ENCODE results near the gene SAMM50.

GRCh38 chr22:44004104-44004460 lies 48.8 kb downstream of the SAMM50 start:
- TF ChIP-seq, protein P1, sequence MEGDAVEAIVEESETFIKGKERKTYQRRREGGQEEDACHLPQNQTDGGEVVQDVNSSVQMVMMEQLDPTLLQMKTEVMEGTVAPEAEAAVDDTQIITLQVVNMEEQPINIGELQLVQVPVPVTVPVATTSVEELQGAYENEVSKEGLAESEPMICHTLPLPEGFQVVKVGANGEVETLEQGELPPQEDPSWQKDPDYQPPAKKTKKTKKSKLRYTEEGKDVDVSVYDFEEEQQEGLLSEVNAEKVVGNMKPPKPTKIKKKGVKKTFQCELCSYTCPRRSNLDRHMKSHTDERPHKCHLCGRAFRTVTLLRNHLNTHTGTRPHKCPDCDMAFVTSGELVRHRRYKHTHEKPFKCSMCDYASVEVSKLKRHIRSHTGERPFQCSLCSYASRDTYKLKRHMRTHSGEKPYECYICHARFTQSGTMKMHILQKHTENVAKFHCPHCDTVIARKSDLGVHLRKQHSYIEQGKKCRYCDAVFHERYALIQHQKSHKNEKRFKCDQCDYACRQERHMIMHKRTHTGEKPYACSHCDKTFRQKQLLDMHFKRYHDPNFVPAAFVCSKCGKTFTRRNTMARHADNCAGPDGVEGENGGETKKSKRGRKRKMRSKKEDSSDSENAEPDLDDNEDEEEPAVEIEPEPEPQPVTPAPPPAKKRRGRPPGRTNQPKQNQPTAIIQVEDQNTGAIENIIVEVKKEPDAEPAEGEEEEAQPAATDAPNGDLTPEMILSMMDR (conservative IDR thresholded peaks at IDR 0.05; ENCODE audit: low read length), result peak; percentile 14; the same call in 1 of the 2 replicates
- TF ChIP-seq EZH2phosphoT487 (IDR thresholded peaks at IDR 0.05; ENCODE audit: borderline replicate concordance), result no peak

All from Loucy (cell line).